Measurements from ENCODE around the gene HIGD1B.
"Not testable (repeated sequence)": the region's sequence is repeated elsewhere in the genome, so short reads cannot be mapped to it uniquely, and the experiment has no call there.

The HIGD1B gene

GRCh38 chr17:44847586-44847985, at the start of gene HIGD1B:
TSS of gene HIGD1B (plus strand) at chr17:44847883. CDS start at chr17:44848153, 270 bp downstream.
- DNase-seq (ENCODE audit: low spot score): no peak

- DNase-seq (ENCODE audit: low spot score): no peak
These were observed 49.3 kb upstream of the HIGD1B start for GRCh38 chr17:44798356-44798755.

DNA sequence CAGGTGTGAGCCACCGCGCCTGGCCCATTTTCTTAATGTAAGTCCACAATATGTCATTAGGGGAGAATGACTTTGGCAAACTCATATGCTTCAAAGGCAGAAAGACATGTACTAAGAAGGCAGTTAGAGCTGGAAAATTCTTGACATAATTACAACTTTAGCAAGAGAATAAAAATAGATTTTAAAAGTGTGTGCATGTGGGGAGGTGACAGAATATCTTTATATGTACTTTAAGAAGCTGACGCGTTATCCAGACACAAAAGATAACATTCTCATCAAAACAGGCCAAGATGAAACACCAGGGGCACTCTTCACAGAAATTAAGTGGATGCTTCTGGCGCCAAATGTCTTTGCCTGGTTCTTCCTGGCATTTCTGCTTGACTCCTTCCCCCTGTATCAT, 45.8 kb upstream of the HIGD1B start:
- DNase-seq (ENCODE audit: low spot score): no peak

DNA sequence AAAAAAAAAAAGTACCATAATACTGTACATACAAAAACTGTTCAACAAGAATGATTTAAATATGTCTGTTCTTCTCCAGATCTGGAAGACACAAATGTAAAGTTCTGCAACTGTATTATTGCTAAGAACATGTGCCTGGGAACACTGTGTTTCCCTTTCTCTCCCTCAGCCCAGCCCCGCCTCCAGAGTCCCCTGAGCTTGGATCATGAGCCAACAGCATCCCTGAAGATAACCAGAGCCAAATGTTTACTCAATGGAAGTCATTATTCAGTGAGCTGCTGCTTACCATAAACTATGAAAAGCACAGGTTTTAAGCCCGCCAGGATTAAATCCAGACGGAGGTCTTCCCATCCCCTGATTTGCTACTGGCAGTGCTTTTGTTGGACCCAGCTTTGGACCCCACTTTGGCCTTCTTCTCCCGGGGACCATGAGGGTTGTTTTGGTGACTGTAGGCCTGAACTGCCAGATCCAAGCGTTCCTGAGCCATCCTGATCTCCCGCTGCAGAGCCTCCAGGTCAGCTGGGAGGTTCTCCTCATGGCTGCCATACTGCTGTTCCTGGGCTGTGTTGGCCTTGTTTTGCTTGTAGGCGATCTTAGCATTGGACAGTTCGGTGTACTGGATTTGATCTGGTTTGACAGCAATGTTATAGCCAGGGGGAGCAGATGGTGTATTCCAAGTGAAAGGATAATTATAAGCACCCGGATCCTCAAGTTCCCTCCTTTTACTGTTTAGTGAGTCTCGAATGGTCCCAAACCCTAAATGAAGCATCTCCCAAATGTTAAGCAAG, 43.2 kb upstream of the HIGD1B start:
- no peak for DNase-seq (ENCODE audit: low spot score)

DNA sequence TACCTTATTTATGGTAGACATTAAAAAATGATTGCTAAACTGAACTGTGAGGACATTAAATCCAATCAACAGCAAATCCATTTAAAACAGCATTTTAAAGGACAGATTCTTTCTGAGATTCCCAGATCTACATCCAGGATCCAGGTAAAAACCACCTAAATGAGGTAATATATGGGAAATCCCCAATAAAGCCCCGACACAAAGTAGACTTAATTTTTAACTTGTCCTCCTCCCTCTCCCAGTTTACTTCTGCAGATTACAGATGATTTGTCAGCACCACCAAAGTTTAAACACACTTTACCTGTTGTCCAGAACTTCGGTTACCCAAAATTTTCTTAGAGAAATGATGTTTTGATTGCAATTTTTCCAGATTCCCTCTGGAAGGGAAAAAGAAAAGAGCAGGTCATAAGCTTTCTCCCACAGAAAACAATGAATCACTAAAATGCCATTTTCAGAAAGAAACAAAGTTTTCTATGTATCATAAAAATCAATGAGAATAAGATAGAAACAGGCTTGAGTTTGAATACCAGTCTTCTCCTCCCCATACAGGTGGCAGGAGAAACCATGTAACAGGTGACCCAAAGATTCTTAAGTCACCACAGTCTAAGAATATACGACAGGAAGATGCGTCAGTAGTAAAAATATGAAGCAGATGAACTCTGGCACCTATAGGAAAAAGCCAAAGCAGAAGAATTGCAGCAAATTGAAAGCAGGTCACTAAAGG, 40.4 kb upstream of the HIGD1B start:
- no peak for DNase-seq (ENCODE audit: low spot score)

DNA sequence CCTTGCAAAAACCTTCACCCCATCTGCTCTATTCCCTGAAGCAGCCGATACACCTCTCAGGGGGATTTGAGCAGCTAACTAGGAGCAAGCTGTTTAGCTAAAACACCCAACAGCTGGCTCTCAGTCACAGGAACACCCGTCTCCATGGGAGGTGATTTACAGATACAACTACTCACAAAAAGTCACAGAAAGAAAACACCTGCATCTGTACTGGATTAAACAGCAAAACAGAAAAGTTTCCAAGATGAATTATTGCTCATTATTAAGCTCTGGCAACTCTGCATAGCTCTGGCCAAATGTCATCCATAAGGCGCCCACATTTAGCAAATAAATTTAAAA, 39.9 kb upstream of the HIGD1B start:
- no peak for DNase-seq (ENCODE audit: low spot score)

DNA sequence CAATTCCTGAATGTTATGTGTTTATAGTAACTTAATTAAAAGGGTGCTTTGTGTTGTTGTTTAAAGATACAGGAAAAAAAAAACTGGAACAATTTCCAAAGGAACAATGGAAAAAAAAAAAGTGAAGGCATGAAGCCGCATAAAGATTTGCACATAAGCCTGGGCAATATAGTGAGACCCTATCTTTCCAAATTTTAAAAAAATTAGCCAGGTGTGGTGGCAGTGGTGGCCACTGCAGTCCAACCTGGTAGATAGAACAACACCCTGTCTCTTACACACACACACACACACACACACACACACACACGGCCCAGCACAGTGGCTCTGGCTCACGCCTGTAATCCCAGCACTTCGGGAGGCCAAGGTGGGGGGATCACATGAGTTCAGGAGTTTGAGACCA, 39.5 kb upstream of the HIGD1B start:
- no peak for DNase-seq (ENCODE audit: low spot score)

DNA sequence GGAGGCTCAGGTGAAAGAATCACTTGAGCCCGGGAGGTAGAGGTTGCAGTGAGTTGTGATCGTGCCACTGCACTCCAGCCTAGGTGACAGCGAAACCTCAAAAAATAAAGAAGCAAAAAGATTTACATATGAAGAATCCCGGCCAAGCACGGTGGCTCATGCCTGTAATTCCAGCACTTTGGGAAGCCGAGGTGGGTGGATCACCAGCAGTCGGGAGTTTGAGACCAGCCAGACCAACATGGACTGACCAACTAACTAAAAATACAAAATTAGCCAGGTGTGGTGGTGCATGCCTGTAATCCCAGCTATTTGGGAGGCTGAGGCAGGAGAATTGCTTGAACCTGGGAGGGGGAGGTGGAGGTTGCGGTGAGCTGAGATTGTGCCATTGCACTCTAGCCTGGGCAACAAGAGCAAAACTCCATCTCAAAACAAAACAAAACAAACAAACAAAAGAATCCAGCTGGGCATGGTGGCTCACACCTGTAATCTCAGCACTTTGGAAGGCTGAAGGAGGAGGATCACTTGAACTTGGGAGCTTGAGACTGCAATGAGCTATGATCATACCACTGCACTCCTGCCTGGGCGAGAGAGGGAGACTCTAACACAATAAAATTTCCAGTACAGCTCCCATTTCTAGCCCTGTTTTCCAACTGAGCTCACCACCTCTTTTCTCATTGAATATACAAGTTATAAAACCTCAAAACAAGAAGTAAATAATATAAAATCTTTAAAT, 38.9 kb upstream of the HIGD1B start:
- DNase-seq (ENCODE audit: low spot score): not testable (repeated sequence)

GRCh38 chr17:44812263-44812662, 35.4 kb upstream of the HIGD1B start:
- no peak for DNase-seq (ENCODE audit: low spot score)

DNA sequence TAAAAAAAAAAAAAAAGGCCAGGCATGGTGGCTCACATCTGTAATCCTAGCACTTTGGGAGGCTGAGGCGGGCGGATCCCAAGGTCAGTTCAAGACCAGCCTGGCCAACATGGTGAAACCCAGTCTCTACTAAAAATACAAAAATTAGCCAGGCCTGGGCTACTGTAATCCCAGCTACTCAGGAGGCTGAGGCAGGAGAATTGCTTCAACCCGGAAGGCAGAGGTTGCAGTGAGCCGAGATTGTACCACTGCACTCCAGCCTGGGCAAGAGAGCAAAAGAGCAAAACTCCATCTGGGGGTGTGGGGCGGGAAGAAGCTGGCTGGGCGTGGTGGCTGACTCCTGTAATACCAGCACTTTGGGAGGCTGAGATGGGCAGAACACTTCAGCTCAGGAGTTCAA, 29.2 kb upstream of the HIGD1B start:
- DNase-seq (ENCODE audit: low spot score): not testable (repeated sequence)

DNA sequence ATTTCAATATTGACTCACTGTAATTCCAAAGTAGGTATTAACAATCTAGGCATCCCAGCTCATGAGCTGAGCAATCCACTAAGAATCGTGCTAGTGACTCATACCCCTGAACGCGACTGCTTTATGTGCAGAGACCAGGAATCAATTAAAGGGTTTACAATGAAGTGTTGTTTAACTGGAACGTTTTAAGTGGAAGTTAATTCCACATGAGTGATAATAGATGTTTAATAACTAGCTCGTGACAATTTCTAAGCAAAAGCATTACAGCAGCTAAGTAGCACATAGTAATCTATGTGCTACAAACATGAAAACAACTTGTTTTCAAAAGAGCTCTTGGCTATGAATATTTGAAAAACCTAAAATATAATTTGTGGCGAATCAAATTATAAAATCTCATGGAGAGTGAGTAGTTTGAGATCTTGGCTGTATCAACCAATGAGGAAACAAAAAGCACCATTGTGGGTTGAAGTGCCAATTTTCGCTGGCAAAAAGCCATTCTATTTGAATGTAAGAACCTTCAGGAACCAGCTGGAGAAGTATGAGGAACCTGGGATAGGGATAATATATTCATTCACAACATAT, 27.0 kb upstream of the HIGD1B start:
- DNase-seq (ENCODE audit: low spot score): no peak

DNA sequence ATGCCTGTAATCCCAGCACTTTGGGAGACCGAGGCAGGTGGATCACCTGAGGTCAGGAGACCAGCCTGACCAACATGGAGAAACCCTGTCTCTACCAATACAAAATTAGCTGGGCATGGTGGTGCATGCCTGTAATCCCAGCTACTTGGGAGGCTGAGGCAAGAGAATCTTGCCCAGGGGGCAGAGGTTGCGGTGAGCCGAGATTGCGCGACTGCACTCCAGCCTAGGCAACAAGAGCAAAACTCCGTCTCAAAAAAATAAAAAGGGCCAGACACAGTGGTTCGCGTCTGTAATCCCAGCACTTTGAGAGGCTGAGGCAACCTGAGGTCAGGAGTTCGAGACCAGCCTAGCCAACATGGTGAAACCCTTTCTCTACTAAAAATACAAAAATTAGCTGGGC, 22.4 kb upstream of the HIGD1B start:
- DNase-seq (ENCODE audit: low spot score): not testable (repeated sequence)

DNA sequence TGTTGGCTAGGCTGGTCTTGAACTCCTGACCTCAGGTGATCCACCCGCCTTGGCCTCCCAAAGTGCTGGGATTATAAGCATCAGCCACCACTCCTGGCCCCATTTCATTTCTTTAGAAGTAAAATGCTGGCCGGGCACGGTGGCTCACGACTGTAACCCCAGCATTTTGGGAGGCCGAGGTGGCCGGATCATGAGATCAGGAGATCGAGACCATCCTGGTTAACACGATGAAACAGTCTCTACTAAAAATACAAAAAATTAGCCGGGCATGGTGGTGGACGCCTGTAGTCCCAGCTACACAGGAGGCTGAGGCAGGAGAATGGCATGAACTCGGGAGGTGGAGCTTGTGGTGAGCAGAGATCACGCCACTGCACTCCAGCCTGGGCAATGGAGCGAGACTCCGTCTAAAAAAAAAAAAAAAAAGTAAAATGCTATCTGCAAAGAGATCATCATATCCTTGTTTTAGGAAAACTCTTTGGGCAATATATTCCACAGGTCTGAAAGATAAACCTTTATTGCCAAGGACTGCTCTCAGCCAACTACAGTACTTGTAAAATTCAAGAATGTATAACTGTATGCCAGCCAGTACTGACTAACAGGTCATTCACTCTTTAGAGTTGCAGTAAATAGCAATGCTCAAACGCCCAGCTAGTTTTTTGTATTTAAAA, 21.4 kb upstream of the HIGD1B start:
- DNase-seq (ENCODE audit: low spot score): no peak

GRCh38 chr17:44827863-44828262, 19.8 kb upstream of the HIGD1B start:
- no peak for DNase-seq (ENCODE audit: low spot score)

- DNase-seq (ENCODE audit: low spot score): no peak
These were observed 18.7 kb upstream of the HIGD1B start for GRCh38 chr17:44828919-44829522.

- peak; percentile 51 for DNase-seq (ENCODE audit: low spot score)
These were observed 17.9 kb upstream of the HIGD1B start, which contains the start of gene GJC1 for GRCh38 chr17:44829523-44830358. TSS of gene GJC1 (minus strand) at chr17:44830287. CDS start at chr17:44805817, 24,470 bp downstream.

GRCh38 chr17:44830359-44831288, 17.1 kb upstream of the HIGD1B start:
- peak; percentile 56 for DNase-seq (ENCODE audit: low spot score)

GRCh38 chr17:44831371-44831770, 16.3 kb upstream of the HIGD1B start:
- no peak for DNase-seq (ENCODE audit: low spot score)

DNA sequence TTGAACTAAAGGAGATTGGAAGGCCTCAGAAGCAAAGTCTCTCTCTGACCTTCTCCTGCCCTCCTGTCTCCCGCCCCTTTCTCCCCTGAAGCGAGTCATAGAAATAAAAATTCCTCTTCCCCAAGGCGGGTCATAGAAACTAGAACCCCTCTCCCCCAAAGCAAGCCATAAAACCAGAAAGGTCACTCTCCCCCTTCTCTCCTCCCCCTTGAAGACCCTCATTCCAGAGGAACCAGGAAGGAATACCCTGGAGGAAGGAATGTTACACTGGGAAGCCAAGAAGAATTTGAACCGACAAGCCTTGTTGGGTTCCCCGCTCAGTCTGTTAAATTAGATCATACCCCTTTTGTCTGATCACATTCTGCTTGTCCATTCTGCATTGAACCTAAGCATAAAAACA, 14.9 kb upstream of the HIGD1B start:
- DNase-seq (ENCODE audit: low spot score): no peak

All from HuH-7 (cell line).